IPS DF 6.9 (cell line): ENCODE measurements around the gene LAMB4.

Experiments
- DNase-seq: peaks from one replicate; pipeline ENCODE4 v3.0.0-alpha.2; 2013; ENCODE audit warnings: low read depth, low spot score
- H3K27ac ChIP-seq: one replicate; pipeline ENCODE4 v1.5.1; 2013; ENCODE audit warnings: low read length, control low read depth
- H3K27me3 ChIP-seq: 2 replicates; pipeline ENCODE4 v1.6.1; 2013; ENCODE audit warnings: mild to moderate bottlenecking, low read length; ENCODE audit not compliant: control insufficient read depth, insufficient read depth
- H3K36me3 ChIP-seq: 2 replicates; pipeline ENCODE4 v1.6.1; 2013; ENCODE audit warnings: low read length; ENCODE audit not compliant: control insufficient read depth, insufficient read depth
- H3K4me1 ChIP-seq: 2 replicates; pipeline ENCODE4 v1.6.1; 2013; ENCODE audit warnings: low read length; ENCODE audit not compliant: control insufficient read depth, insufficient read depth
- H3K4me3 ChIP-seq: 2 replicates; pipeline ENCODE4 v1.5.1; 2013; ENCODE audit warnings: mild to moderate bottlenecking, low read length
- H3K9me3 ChIP-seq: 2 replicates; pipeline ENCODE4 v1.6.1; 2013; ENCODE audit warnings: low read length, inconsistent platforms; ENCODE audit not compliant: control insufficient read depth, insufficient read depth
- WGBS: extraction: QIAGEN DNeasy Blood & Tissue Kit; methylation state at CpG from one replicate; pipeline ENCODE4 v1.1.7; 2013; ENCODE audit warnings: mixed read lengths, missing lambda C conversion rate; ENCODE audit not compliant: insufficient read length, insufficient coverage; 5-methylcytosine and 5-hydroxymethylcytosine counted together

LAMB4 gene

DNA sequence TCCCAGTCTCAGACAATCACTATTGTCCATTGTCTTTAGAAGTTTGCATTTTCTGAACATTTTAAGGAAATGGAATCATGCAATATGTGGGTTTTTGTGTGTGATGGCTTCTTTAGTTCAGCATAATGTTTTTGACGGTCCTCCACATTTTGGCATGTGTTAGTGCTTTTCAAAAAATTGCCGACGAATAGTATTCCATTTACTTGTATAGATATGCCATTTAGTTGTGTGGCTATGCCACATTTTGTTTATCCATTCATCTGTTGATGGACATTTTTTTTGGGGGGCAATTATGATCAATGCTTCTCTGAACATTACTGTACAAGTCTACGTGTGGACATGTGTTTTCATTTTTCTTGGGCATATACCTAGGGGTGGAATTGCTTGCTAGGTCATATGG is 12.0 kb upstream of the LAMB4 start:
- DNase-seq = no peak
- WGBS = no CpG with 5 or more reads among the region's 4 CpGs

DNA sequence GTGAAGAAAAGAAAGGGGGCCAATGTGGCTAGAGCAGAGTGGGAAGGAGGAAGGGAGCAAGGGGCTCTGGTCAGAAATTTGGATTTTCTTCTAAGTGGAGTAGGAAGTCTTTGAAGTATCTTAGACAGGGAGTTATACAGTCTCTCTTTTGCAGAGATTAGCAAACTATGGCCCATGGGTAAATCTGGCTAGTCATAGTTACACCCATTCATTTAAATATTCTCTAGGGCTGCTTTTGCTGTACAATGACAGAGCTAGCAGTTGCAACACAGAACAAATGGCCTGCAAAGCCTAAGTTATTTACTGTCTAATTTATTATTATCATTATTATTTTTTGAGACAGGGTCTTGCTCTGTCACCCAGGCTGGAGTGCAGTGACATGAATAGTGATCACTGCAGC is 10.5 kb upstream of the LAMB4 start:
- Histone ChIP-seq H3K9me3 (no peaks in the 10 kb centered on the region), H3K4me1 (peaks cover 1% of the 10 kb centered on the region; the same call in 1 of the 2 replicates), H3K36me3 (no peaks in the 10 kb centered on the region), H3K27ac (no peak overlapping the region), H3K27me3 (no peaks in the 10 kb centered on the region), H3K4me3 (no peak overlapping the region)
- no peak for DNase-seq

More for the DNA sequence above, 12.0 kb upstream of the LAMB4 start:
- Histone ChIP-seq H3K36me3 (no peaks in the 10 kb centered on the region), H3K9me3 (no peaks in the 10 kb centered on the region), H3K4me3 (no peak overlapping the region), H3K4me1 (peaks cover 1% of the 10 kb centered on the region; the same call in 1 of the 2 replicates), H3K27ac (no peak overlapping the region), H3K27me3 (no peaks in the 10 kb centered on the region)

DNA sequence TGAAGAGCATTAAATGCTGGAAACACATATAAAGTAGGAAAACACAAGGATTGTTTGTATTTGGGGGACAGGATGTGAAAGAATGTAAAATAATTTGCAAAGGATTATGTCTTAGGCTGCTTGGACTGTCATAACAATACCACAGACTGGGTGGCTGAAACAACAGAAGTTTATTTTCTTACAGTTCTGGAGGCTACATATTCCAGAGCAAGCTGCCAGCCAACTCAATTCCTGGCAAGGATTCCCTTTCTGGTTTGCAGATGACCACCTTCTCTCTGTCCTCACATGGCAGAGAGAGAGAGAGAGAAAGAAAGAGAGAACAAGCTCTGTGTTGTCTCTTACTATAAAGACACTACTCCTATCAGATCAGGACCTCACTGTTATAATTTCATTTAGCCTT is 8.8 kb upstream of the LAMB4 start:
- H3K4me3 ChIP-seq = no peak overlapping the region
- H3K36me3 ChIP-seq = no peaks in the 10 kb centered on the region
- no peak overlapping the region for H3K27ac ChIP-seq
- H3K9me3 ChIP-seq = no peaks in the 10 kb centered on the region
- no peak for DNase-seq
- no peaks in the 10 kb centered on the region for H3K27me3 ChIP-seq
- H3K4me1 ChIP-seq = no peaks in the 10 kb centered on the region

DNA sequence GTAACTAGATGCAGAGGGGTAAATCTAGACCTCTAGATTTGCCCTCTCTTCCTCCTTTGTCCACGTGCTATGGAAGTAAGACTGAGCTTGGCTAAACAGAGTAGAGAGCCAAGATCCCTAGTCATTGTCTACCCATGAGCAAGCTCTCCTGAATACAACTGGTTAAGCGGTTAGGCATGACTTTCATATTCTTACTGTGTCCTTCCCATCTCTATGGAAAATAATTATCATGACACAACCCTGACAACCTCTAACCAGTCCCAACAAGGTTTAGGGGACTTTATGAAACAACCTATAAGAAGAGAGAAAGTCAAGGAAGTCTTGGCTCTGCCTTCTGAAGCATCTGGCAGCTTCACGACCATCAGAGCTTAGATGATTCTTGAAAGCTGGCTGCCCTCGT is 7.8 kb upstream of the LAMB4 start:
- Histone ChIP-seq H3K36me3 (no peaks in the 10 kb centered on the region), H3K4me3 (no peak overlapping the region), H3K4me1 (no peaks in the 10 kb centered on the region), H3K9me3 (no peaks in the 10 kb centered on the region), H3K27ac (no peak overlapping the region), H3K27me3 (no peaks in the 10 kb centered on the region)
- no peak for DNase-seq
- WGBS = no CpG with 5 or more reads among the region's 4 CpGs

DNA sequence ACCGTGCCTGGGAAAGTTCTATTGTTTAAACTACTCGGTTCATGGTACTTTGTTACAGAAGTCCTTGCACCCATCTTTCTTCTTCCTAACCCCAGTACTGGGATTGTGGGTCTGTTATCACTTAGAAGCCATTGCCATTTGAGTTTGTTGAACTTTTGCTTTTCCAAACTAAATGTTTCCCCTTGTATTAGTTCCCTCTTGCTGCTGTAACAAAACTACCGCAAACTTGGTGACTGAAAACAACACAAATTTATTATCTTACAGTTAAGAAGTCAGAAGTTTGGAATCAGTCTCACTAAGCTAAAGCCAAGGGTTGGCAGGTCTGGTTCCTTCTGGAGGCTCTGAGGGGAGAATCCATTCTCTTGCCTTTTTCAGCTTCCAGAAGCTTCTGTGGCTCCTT is 6.9 kb upstream of the LAMB4 start:
- Histone ChIP-seq H3K4me1 (no peaks in the 10 kb centered on the region; the same call in 1 of the 2 replicates), H3K27me3 (no peaks in the 10 kb centered on the region), H3K4me3 (no peak overlapping the region), H3K36me3 (no peaks in the 10 kb centered on the region), H3K9me3 (no peaks in the 10 kb centered on the region), H3K27ac (no peak overlapping the region)
- DNase-seq = no peak
- WGBS = no CpG with 5 or more reads among the region's 3 CpGs

DNA sequence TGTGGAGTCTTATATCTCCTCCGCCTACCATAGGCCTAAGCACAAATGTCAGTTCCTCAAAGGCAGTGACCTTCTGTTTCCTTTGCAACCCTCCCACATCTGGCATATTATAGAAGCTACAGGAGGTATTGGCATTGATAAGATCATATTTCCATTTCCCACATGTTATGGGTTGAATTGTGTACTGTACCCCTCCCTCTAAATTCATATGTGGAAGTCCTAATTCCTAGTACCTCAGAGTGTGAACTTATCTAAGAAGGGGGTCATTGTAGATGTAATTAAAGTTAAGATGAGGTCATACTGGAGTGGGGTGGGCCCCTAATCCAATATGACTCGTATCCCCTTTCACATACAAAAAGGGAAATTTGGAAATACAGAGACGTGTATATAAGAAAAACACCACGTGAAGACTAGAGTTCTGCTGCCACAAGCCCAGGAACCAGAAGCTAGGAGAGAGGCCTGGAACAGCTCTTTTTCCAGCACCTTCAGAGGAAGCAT is 6.1 kb upstream of the LAMB4 start:
- no peaks in the 10 kb centered on the region for H3K9me3 ChIP-seq
- H3K36me3 ChIP-seq = no peaks in the 10 kb centered on the region
- WGBS = no CpG with 5 or more reads among the region's 4 CpGs
- DNase-seq = no peak
- H3K27me3 ChIP-seq = no peaks in the 10 kb centered on the region
- no peaks in the 10 kb centered on the region; the same call in 1 of the 2 replicates for H3K4me1 ChIP-seq
- no peak overlapping the region for H3K27ac ChIP-seq
- no peak overlapping the region for H3K4me3 ChIP-seq

DNA sequence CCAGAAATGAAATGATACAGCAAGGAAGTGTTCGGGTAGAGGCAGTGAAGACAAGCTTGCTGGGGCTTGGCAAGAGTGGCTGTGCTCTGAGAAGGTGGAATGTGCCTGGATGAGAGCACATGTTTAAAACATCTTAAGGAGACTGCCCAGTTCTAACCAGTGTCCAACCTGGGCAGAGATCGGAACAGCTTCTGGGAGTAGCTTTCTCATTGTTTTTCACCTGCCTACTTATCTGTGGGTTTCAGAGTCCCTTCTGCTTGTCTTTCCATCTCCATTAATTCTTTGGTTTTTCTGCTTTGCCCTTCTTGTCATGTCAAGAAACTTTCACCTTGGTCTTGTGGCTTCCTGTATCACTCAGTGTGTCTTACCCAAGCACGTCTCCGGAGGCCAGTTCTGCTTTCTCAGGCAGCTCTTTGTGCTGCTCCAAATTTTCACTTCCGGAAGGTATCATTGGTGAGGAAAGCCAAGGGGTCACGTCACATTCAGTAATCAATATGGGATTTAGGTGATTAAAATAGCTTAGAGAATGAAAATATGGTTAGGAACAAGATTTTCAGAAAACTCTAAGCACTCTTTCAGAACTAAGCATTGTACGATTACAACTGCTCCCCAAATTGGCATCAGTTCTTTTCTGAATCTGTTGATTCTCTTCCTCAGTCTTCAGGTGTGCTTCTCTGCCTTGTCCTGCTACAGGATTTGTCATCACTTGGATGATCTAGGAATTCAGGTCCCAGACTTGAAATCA is 5.5 kb upstream of the LAMB4 start:
- H3K27me3 ChIP-seq = no peaks in the 10 kb centered on the region
- no peaks in the 10 kb centered on the region for H3K9me3 ChIP-seq
- no peak overlapping the region for H3K4me3 ChIP-seq
- WGBS = no CpG with 5 or more reads among the region's 7 CpGs
- DNase-seq = no peak
- H3K36me3 ChIP-seq = no peaks in the 10 kb centered on the region
- no peaks in the 10 kb centered on the region; the same call in 1 of the 2 replicates for H3K4me1 ChIP-seq
- no peak overlapping the region for H3K27ac ChIP-seq

DNA sequence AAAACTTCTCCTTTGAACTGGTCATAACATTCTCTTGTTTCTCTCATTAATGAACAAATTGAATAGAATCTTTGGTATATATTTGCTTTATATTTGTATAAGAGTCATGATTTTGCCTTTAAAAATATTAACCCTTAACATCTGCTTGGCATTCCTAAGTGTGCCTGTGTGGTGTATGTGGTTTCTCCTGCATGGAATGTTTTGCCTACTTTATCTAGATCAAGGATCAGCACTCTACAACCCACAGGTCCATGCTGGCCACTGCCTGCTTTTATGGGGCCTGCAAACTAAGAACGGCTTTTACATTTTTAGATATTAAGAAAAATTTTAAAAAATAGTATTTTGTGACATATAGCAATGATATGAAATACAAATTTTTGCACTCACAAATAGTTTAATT is 4.3 kb upstream of the LAMB4 start:
- Histone ChIP-seq H3K36me3 (no peaks in the 10 kb centered on the region), H3K4me3 (no peak overlapping the region), H3K27me3 (no peaks in the 10 kb centered on the region), H3K9me3 (no peaks in the 10 kb centered on the region), H3K27ac (no peak overlapping the region), H3K4me1 (no peaks in the 10 kb centered on the region; the same call in 1 of the 2 replicates)
- WGBS = no CpG with 5 or more reads among the region's 1 CpG
- DNase-seq = no peak

DNA sequence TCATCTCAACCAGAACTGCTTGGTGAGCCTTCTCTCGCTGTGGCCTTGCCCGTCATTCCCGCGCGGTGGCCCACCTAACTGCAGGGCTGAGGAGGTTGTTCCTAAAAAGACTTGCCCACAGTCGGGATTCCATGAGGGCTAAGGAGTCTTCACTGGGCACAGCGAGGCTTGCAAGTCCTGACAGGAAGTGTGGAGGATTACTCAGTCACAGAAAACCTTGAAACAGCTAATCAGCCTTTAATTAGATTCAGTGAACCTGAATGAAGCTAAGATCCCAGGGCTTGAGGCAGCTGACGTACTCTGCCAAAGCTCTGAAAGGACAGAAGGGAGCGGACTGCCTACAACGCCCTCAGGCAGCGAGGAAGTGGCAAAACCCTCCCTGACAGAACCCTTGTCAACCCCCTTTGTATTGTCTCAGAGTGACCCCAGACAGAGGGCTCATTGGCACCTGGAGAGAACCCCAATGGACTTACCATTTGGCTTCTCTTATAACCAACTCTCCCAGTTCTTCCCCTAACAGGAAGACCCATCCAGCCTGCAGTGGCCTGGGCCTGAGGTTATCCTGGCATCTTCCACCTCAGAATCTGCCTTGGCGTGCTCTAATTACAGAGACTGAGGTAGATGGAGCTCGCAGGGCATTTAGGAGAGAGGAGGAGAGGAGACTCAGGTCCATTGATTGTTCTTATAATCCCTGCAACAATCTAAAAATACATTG is 2.5 kb upstream of the LAMB4 start:
- WGBS = no CpG with 5 or more reads among the region's 13 CpGs
- no peaks in the 10 kb centered on the region; the same call in 1 of the 2 replicates for H3K4me1 ChIP-seq
- no peak for DNase-seq

DNA sequence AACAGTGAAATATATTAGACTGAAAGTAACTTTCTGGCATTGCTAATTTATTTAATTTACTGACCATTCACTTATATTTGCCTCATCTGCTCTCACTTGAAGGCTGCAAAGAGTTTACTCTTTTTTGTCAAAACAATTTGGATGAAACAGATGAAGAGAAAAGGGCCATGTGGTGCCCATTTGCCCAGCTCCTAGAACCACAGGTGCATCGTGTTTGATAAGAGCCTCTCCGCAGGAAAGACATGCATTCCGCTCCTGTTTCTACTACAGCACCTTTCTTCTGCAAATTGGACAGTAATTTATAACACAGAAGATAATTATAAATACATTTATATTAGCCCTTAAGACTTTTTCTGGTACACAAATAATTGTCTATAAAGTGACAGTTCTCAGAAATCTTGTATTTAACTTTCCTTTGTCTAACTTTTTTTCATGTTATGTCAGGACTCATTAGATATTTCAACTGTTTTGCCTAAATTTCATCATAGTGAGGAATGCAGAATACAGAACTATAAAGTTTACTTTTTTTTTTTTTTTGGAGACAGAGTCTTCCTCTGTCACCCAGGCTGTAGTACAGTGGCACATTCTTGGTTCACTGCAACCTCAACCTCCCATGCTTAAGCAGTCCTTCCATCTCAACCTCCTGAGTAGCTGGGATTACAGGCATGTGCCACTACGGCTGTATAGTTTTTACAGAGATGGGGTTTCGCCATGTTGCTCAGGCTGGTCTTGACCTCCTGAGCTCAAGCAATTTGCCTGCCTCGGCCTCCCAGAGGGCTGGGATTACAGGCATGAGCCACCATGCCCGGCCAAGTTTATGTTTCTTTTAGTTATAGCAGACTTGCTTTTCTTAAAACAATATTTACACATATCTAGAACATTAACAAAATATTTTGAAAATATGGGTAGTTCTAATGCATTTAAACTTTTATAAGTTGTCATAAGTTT is 869 bp downstream of the LAMB4 start:
- H3K9me3 ChIP-seq = no peaks in the 10 kb centered on the region
- WGBS = no CpG with 5 or more reads among the region's 7 CpGs
- no peak for DNase-seq
- no peak overlapping the region for H3K4me3 ChIP-seq
- H3K36me3 ChIP-seq = no peaks in the 10 kb centered on the region
- no peaks in the 10 kb centered on the region for H3K27me3 ChIP-seq
- no peak overlapping the region for H3K27ac ChIP-seq
- H3K4me1 ChIP-seq = no peaks in the 10 kb centered on the region; the same call in 1 of the 2 replicates

More for the DNA sequence above, 2.5 kb upstream of the LAMB4 start:
- Histone ChIP-seq H3K9me3 (no peaks in the 10 kb centered on the region), H3K27me3 (no peaks in the 10 kb centered on the region), H3K27ac (no peak overlapping the region), H3K4me3 (no peak overlapping the region), H3K36me3 (no peaks in the 10 kb centered on the region)
